Smooth muscle cell (in vitro differentiated cells): Measurements from ENCODE around the gene IL21R. TPM values are rescaled to one million over a fixed set of nuclear protein-coding genes. Genes with fewer than 3 reads are reported as not detected.

Experiments
- DNase-seq: peaks from one replicate; lab custom pipeline; 2025; ENCODE audit not compliant: unreplicated experiment; lab: John Stamatoyannopoulos, UW
- H2AFZ ChIP-seq: fragments of 200-600 bp; sonication (generic); 2 replicates; pipeline ENCODE4 v1.6.0; 2016; ENCODE audit warnings: antibody characterized with exemption, low read depth, mild to moderate bottlenecking
- H3F3A ChIP-seq: fragments of 200-600 bp; sonication (generic); 2 replicates; pipeline ENCODE4 v1.6.0; 2017; ENCODE audit warnings: antibody characterized with exemption, low read depth
- H3K27ac ChIP-seq: fragments of 200-600 bp; sonication (generic); 2 replicates; pipeline ENCODE4 v1.5.1; 2016; ENCODE audit warnings: low read depth, mild to moderate bottlenecking
- H3K27me3 ChIP-seq: fragments of 200-600 bp; sonication (generic); 2 replicates; pipeline ENCODE4 v1.6.1; 2016; ENCODE audit warnings: low read depth, mild to moderate bottlenecking
- H3K36me3 ChIP-seq: fragments of 200-600 bp; sonication (generic); 2 replicates; pipeline ENCODE4 v1.5.1; 2016; ENCODE audit warnings: low read depth
- H3K4me1 ChIP-seq: fragments of 200-600 bp; sonication (generic); 2 replicates; pipeline ENCODE4 v1.5.1; 2016; ENCODE audit warnings: low read depth
- H3K4me2 ChIP-seq: fragments of 200-600 bp; sonication (generic); 2 replicates; pipeline ENCODE4 v1.6.0; 2016; ENCODE audit warnings: mild to moderate bottlenecking
- H3K4me3 ChIP-seq: fragments of 200-600 bp; sonication (generic); 2 replicates; pipeline ENCODE4 v1.5.1; 2016; ENCODE audit warnings: mild to moderate bottlenecking
- H3K79me2 ChIP-seq: fragments of 200-600 bp; sonication (generic); 2 replicates; pipeline ENCODE4 v1.6.0; 2016; ENCODE audit warnings: low read depth, mild to moderate bottlenecking
- H3K9ac ChIP-seq: fragments of 200-600 bp; sonication (generic); 2 replicates; pipeline ENCODE4 v1.6.0; 2016; ENCODE audit warnings: low read depth
- H3K9me3 ChIP-seq: fragments of 200-600 bp; sonication (generic); replicated peaks from 2 replicates; pipeline ENCODE4 v1.5.1; 2016; ENCODE audit warnings: low read depth
- H4K20me1 ChIP-seq: fragments of 200-600 bp; sonication (generic); 2 replicates; pipeline ENCODE4 v1.6.0; 2016; ENCODE audit warnings: low read depth
- CTCF ChIP-seq: fragments of 200-600 bp; sonication (generic); IDR thresholded peaks from 2 replicates; pipeline ENCODE4 v1.5.1; 2017; ENCODE audit warnings: borderline replicate concordance, mild to moderate bottlenecking, antibody characterized with exemption; ENCODE audit not compliant: insufficient read depth, poor library complexity, severe bottlenecking
- WGBS: methylation state at CpG from one replicate; pipeline ENCODE4 v1.1.7; 2016; ENCODE audit warnings: low lambda C conversion rate; 5-methylcytosine and 5-hydroxymethylcytosine counted together
- polyA plus RNA-seq: library from polyadenylated mRNA; unstranded; fragments of >200 nt; fragmentation: Nextera tagmentation; extraction: Ambion mirVana; gene quantifications from 2 replicates; pipeline ENCODE4 v1.2.1, GENCODE V29; 2016
- total RNA-seq: library from RNA; depleted of rRNA; stranded (reverse); fragments of >200 nt; gene quantifications from 2 replicates; pipeline ENCODE4 v1.2.3, GENCODE V29; 2014

The IL21R gene
- total and polyA plus RNA-seq, 2 experiments from 2014 or later: not detected

- Histone ChIP-seq H3K27me3 (no peaks in the 10 kb centered on the region), H3K4me3 (no peak overlapping the region), H3K9me3 (peaks cover 7% of the 10 kb centered on the region), H3K9ac (no peak overlapping the region), H3F3A (no peaks in the 10 kb centered on the region), H4K20me1 (no peaks in the 10 kb centered on the region), H3K36me3 (no peaks in the 10 kb centered on the region), H3K79me2 (no peaks in the 10 kb centered on the region), H2AFZ (no peak overlapping the region), H3K4me2 (no peak overlapping the region), H3K27ac (no peak overlapping the region), H3K4me1 (no peaks in the 10 kb centered on the region)
- no peak for TF ChIP-seq CTCF
- DNase-seq: no peak
- 50% methylated on average over 7 of the region's 7 CpGs for WGBS
These were observed 24.7 kb downstream of the IL21R start for GRCh38 chr16:27426423-27427408.

GRCh38 chr16:27427538-27427937 is 25.6 kb downstream of the IL21R start:
- Histone ChIP-seq H3K4me3 (no peak overlapping the region), H3K36me3 (no peaks in the 10 kb centered on the region), H4K20me1 (no peaks in the 10 kb centered on the region), H3K4me1 (no peaks in the 10 kb centered on the region), H3K27me3 (no peaks in the 10 kb centered on the region), H3K27ac (no peak overlapping the region), H3K79me2 (no peaks in the 10 kb centered on the region), H3K9me3 (no peaks in the 10 kb centered on the region), H2AFZ (no peak overlapping the region), H3K9ac (no peak overlapping the region), H3K4me2 (no peak overlapping the region), H3F3A (no peaks in the 10 kb centered on the region)
- no peak for TF ChIP-seq CTCF
- no peak for DNase-seq
- WGBS: 79% methylated on average over 5 of the region's 5 CpGs

GRCh38 chr16:27428026-27428785 is 26.2 kb downstream of the IL21R start:
- Histone ChIP-seq H3K9ac (no peak overlapping the region), H2AFZ (no peak overlapping the region), H3K27me3 (no peaks in the 10 kb centered on the region), H4K20me1 (no peaks in the 10 kb centered on the region), H3K9me3 (no peaks in the 10 kb centered on the region), H3K4me3 (no peak overlapping the region), H3K27ac (no peak overlapping the region), H3K4me1 (no peaks in the 10 kb centered on the region), H3K4me2 (no peak overlapping the region), H3K36me3 (no peaks in the 10 kb centered on the region), H3F3A (no peaks in the 10 kb centered on the region), H3K79me2 (no peaks in the 10 kb centered on the region)
- no peak for TF ChIP-seq CTCF
- 95% methylated on average over 4 of the region's 4 CpGs for WGBS
- no peak for DNase-seq
